HepG2 (cell line): ENCODE results near the gene PDZRN4. TPM values are rescaled to one million over a fixed set of nuclear protein-coding genes. Genes with fewer than 3 reads are reported as not detected.

Experiments used
- ATAC-seq: fragments of 200-7000 bp; cut with Tn5 transposase; 3 replicates; pipeline ENCODE4 v1.9.1; 2020; ENCODE audit warnings: mild to moderate bottlenecking, moderate library complexity
- Bru-seq: library from RNA; stranded (reverse); fragments of 400-500 nt; gene quantifications from one replicate; lab custom pipeline; 2021; lab: Mats Ljungman, UMichigan
- BruChase-seq, 2 experiments: library from RNA; stranded (reverse); fragments of 400-500 nt; gene quantifications; one replicate each; lab custom pipeline; 2021; lab: Mats Ljungman, UMichigan
- BruUV-seq: library from RNA; stranded (reverse); fragments of 400-500 nt; replicated peaks from 2 replicates; lab custom pipeline; 2021; lab: Mats Ljungman, UMichigan
- CTCF ChIA-PET: fragments of 300-600 bp; formaldehyde crosslinking; extraction: SDS; loops from one replicate; lab custom pipeline; 2021; ENCODE audit warnings: low total read pairs, inconsistent platforms, low intra/inter-chr PET ratio; lab: Yijun Ruan, JAX
- POLR2A ChIA-PET: fragments of 350-600 bp; sonication (Branson Sonifier 250); formaldehyde crosslinking; loops from one replicate; lab custom pipeline; 2020; ENCODE audit warnings: antibody characterized with exemption, inconsistent platforms; lab: Yijun Ruan, JAX
- DNase-seq: peaks from one replicate; pipeline ENCODE4 v3.0.0-alpha.2; 2015; ENCODE audit warnings: low spot score
- FAIRE-seq: peaks from 3 replicates; lab custom pipeline; 2011; peaks lifted over from hg19 to GRCh38; lab: Jason Lieb, UNC
- H2AFZ ChIP-seq: one replicate; pipeline ENCODE4 v1.6.1; 2011; ENCODE audit warnings: low read length, inconsistent platforms
- H3K27ac ChIP-seq: fragments of 300-600 bp; 3 replicates; pipeline ENCODE4 v1.8.0; 2011; ENCODE audit warnings: mixed run types, mild to moderate bottlenecking, mixed read lengths, low read length, inconsistent platforms; ENCODE audit not compliant: insufficient read depth; ENCODE audit errors: extremely low read length
- H3K27me3 ChIP-seq, 2 experiments: fragments of 200-600 bp in 1 of 2; 2 replicates in 1 of 2; 3 replicates in 1 of 2; pipeline versions ENCODE4 v1.6.0 to v1.8.0; 2011; ENCODE audit warnings: low read length in 2 of 2, mild to moderate bottlenecking in 2 of 2, moderate library complexity in 2 of 2, inconsistent platforms in 1 of 2; ENCODE audit not compliant: insufficient read depth in 2 of 2, control insufficient read depth in 1 of 2
- H3K36me3 ChIP-seq, 2 experiments: fragments of 200-600 bp in 1 of 2; replicated peaks in 1 of 2; 2 replicates in 1 of 2; 3 replicates in 1 of 2; pipeline versions ENCODE4 v1.5.1 to v1.8.0; 2011; ENCODE audit warnings: low read length in 2 of 2, inconsistent platforms in 1 of 2; ENCODE audit not compliant: insufficient read depth in 2 of 2, control insufficient read depth in 1 of 2
- H3K4me1 ChIP-seq: 2 replicates; pipeline ENCODE4 v1.5.1; 2012; ENCODE audit warnings: low read length, inconsistent platforms; ENCODE audit not compliant: insufficient read depth
- H3K4me2 ChIP-seq: 2 replicates; pipeline ENCODE4 v1.6.0; 2011; ENCODE audit warnings: low read depth, low read length, inconsistent platforms
- H3K4me3 ChIP-seq, 3 experiments: fragments of 200-600 bp in 1 of 3; sonication (generic), shearing (Covaris generic) in 1 of 3; replicated peaks in 1 of 3; 2 replicates each; pipeline ENCODE4 v1.5.1; 2011 to 2016; ENCODE audit warnings: low read length in 3 of 3, inconsistent platforms in 2 of 3, low read depth in 2 of 3, mild to moderate bottlenecking in 2 of 3, control low read depth in 1 of 3, mixed read lengths in 1 of 3; ENCODE audit not compliant: insufficient read depth in 1 of 3
- H3K79me2 ChIP-seq: one replicate; pipeline ENCODE4 v1.6.1; 2011; ENCODE audit warnings: low read length, inconsistent platforms; ENCODE audit not compliant: insufficient read depth
- H3K9ac ChIP-seq: 2 replicates; pipeline ENCODE4 v1.6.0; 2011; ENCODE audit warnings: mild to moderate bottlenecking, low read depth, low read length, inconsistent platforms; ENCODE audit not compliant: insufficient read depth
- H3K9me3 ChIP-seq: 2 replicates; pipeline ENCODE4 v1.5.1; 2012; ENCODE audit warnings: mild to moderate bottlenecking, low read length
- H4K20me1 ChIP-seq: 2 replicates; pipeline ENCODE4 v1.6.0; 2011; ENCODE audit warnings: inconsistent platforms, mild to moderate bottlenecking, low read length, moderate library complexity; ENCODE audit not compliant: insufficient read depth
- GZF1 ChIP-seq: sonication (generic); formaldehyde crosslinking; IDR thresholded peaks from 2 replicates; pipeline ENCODE4 v1.5.1; 2020; ENCODE audit warnings: mild to moderate bottlenecking, missing genetic modification reagents
- ISX ChIP-seq: sonication (generic); formaldehyde crosslinking; conservative IDR thresholded peaks from 2 replicates; pipeline ENCODE4 v1.5.0; 2020; ENCODE audit warnings: missing genetic modification reagents
- ZMAT3 ChIP-seq: sonication (generic); formaldehyde crosslinking; conservative IDR thresholded peaks from 2 replicates; pipeline ENCODE4 v1.7.0; 2021; ENCODE audit warnings: missing genetic modification reagents
- ZNF407 ChIP-seq: sonication (generic); formaldehyde crosslinking; IDR thresholded peaks from one replicate; pipeline ENCODE4 v1.5.1; 2020; ENCODE audit warnings: mild to moderate bottlenecking, missing genetic modification reagents; ENCODE audit errors: not compliant biosample characterization
- WGBS: methylation state at CpG from one replicate; pipeline ENCODE4 v1.1.6; 2017; ENCODE audit warnings: low lambda C conversion rate; 5-methylcytosine and 5-hydroxymethylcytosine counted together
- in situ Hi-C: cut with HindIII; loops from 2 replicates; pipeline ENCODE4 v1.10.0; 2017; ENCODE audit warnings: low pct_unique_long_range_greater_than_20kb; ENCODE audit not compliant: extremely low pct_ligation_motif_present
- intact Hi-C: fragments of 100-400 bp; cut with micrococcal nuclease; formaldehyde crosslinking; loops from one replicate; pipeline ENCODE4 v1.10.0; 2022; ENCODE audit not compliant: unreplicated experiment
- long read RNA-seq, 2 experiments: library from RNA in 1 of 2; library from polyadenylated mRNA in 1 of 2; stranded (forward) in 1 of 2; unstranded in 1 of 2; transcript quantifications; one replicate each; pipeline ENCODE4 v2.0.0, GENCODE V29; 2019 to 2022
- polyA minus RNA-seq, 3 experiments: library from RNA; depleted of rRNA, polyadenylated mRNA; stranded (reverse); fragments of >200 nt; gene quantifications; 2 replicates each; pipeline ENCODE4 v1.2.3, GENCODE V29; 2011; ENCODE audit warnings: low replicate concordance in 1 of 3
- polyA plus RNA-seq, 8 experiments: library from polyadenylated mRNA; depleted of rRNA in 3 of 8; stranded (reverse) in 7 of 8; unstranded in 1 of 8; fragments of >200 nt; fragmentation: Illumina TruSeq in 4 of 8; extraction: Trizol in 4 of 8; gene quantifications; 2 replicates each; pipeline versions ENCODE4 v1.2.1 to v1.2.3, GENCODE V29; 2011 to 2016; ENCODE audit warnings: low read depth in 4 of 8, missing spikeins in 1 of 8, mixed read lengths in 1 of 8; ENCODE audit not compliant: insufficient read depth in 1 of 8
- total RNA-seq, 5 experiments: library from RNA; depleted of rRNA; stranded (reverse); fragments of >200 nt; fragmentation: Illumina TruSeq; extraction: Trizol; gene quantifications; 2 replicates each; pipeline ENCODE4 v1.2.3, GENCODE V29; 2016; ENCODE audit warnings: low read depth in 1 of 5

PDZRN4 gene
- total RNA-seq (2016; rRNA removed; fragmentation: Illumina TruSeq; extraction: Trizol) (not detected in 2 replicates), polyA plus RNA-seq (2011; rRNA removed) (not detected in 2 replicates), polyA minus RNA-seq (2011; rRNA and poly(A)+ RNA removed; ENCODE audit: low replicate concordance) (not detected in 2 replicates), Bru-seq, nascent RNA (not detected), BruChase-seq, experiment 1, labeled RNA remaining after a 6-hour chase (not detected), BruChase-seq, experiment 2, labeled RNA remaining after a 2-hour chase (not detected)
- total RNA-seq (2016; cell fraction: cytosol; rRNA removed; fragmentation: Illumina TruSeq; extraction: Trizol; ENCODE audit: low read depth), result not detected in 2 replicates
- total RNA-seq (2016; cell fraction: insoluble cytoplasmic fraction; rRNA removed; fragmentation: Illumina TruSeq; extraction: Trizol), result not detected in 2 replicates
- total RNA-seq (2016; cell fraction: membrane; rRNA removed; fragmentation: Illumina TruSeq; extraction: Trizol), result not detected in 2 replicates
- not detected in 2 replicates for total RNA-seq (2016; cell fraction: nucleus; rRNA removed; fragmentation: Illumina TruSeq; extraction: Trizol)
- not detected in 2 replicates for polyA plus RNA-seq (2011; cell fraction: cytosol; rRNA removed)
- polyA plus RNA-seq (2011; cell fraction: nucleus; rRNA removed), result not detected in 2 replicates
- not detected in 2 replicates for polyA plus RNA-seq (2012)
- polyA plus RNA-seq (2016; cell fraction: cytosol; fragmentation: Illumina TruSeq; extraction: Trizol; ENCODE audit: low read depth), result not detected in 2 replicates
- not detected in 2 replicates for polyA plus RNA-seq (2016; cell fraction: insoluble cytoplasmic fraction; fragmentation: Illumina TruSeq; extraction: Trizol; ENCODE audit: low read depth)
- not detected in 2 replicates for polyA plus RNA-seq (2016; cell fraction: membrane; fragmentation: Illumina TruSeq; extraction: Trizol; ENCODE audit: low read depth)
- not detected in 2 replicates for polyA plus RNA-seq (2016; cell fraction: nucleus; fragmentation: Illumina TruSeq; extraction: Trizol; ENCODE audit: insufficient read depth, low read depth)
- polyA minus RNA-seq (2011; cell fraction: cytosol; rRNA and poly(A)+ RNA removed), result not detected in 2 replicates
- polyA minus RNA-seq (2011; cell fraction: nucleus; rRNA and poly(A)+ RNA removed), result not detected in 2 replicates
- long read RNA-seq, experiment 1, result 0 reads
- long read RNA-seq, experiment 2, result 0 reads

GRCh38 chr12:41188058-41188840, at the start of gene PDZRN4:
TSS of gene PDZRN4 (plus strand) at chr12:41188320.
- BruUV-seq, result no TSS peak
- no peak within 1 kb of the TSS for H3K27ac ChIP-seq
- H3K27me3 ChIP-seq, result peaks cover 1 to 25% of the 10 kb centered on the region in 2 experiments; a peak in 2 of 5 replicates
- H3K79me2 ChIP-seq, result no peaks in the 10 kb centered on the region
- H3K4me3 ChIP-seq, result no peak within 1 kb of the TSS
- ATAC-seq (no peak), DNase-seq (no peak), FAIRE-seq (no peak)
- no peaks in the 10 kb centered on the region for H3K4me1 ChIP-seq
- intact Hi-C loops, result no loop called here
- H2AFZ ChIP-seq, result no peak within 1 kb of the TSS
- H3K36me3 ChIP-seq, result no peaks in the 10 kb centered on the region
- no peak within 1 kb of the TSS for H3K4me2 ChIP-seq
- CTCF ChIA-PET, result no interaction called here
- no peak for TF ChIP-seq ISX
- TF ChIP-seq GZF1, result peak; percentile 82; the same call in 1 of the 2 replicates
- H3K9me3 ChIP-seq, result no peaks in the 10 kb centered on the region
- in situ Hi-C loops, result no loop called here
- POLR2A ChIA-PET, result no interaction called here
- H4K20me1 ChIP-seq, result no peaks in the 10 kb centered on the region
- 32% methylated on average over 27 of the region's 67 CpGs for WGBS
- H3K9ac ChIP-seq, result no peak within 1 kb of the TSS

DNA sequence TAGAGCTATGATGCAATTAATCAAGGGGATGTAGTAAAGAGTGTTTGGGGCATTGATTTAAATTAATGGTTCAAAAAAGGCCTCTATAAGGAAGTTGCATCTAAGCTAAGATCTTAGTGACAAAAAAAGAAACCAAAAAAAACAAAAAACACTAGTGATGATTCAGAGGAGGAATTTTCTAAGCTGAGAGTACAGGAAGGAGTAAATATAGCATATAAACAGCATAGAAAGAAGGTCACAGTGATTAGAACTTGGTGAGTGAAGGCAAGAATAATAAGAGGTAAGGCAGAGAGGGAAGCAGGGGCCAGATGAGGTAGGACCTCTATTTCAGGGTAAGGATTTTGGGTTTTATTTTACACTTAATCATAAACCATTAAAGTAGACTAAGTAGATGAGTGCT, 48.0 kb upstream of the PDZRN4 start:
- POLR2A ChIA-PET, result no interaction called here
- FAIRE-seq, result no peak
- H3K36me3 ChIP-seq, result no peaks in the 10 kb centered on the region
- no peak overlapping the region for H3K4me3 ChIP-seq
- H3K4me1 ChIP-seq, result no peaks in the 10 kb centered on the region
- BruUV-seq, result no TSS peak
- no peaks in the 10 kb centered on the region for H3K79me2 ChIP-seq
- DNase-seq, result no peak
- no peaks in the 10 kb centered on the region for H4K20me1 ChIP-seq
- in situ Hi-C loops (no loop called here), intact Hi-C loops (no loop called here)
- no peak overlapping the region for H2AFZ ChIP-seq
- CTCF ChIA-PET, result no interaction called here
- no peak overlapping the region for H3K4me2 ChIP-seq
- H3K27ac ChIP-seq, result no peak overlapping the region
- H3K27me3 ChIP-seq, result no peaks in the 10 kb centered on the region
- no peaks in the 10 kb centered on the region for H3K9me3 ChIP-seq
- H3K9ac ChIP-seq, result no peak overlapping the region
- no peak for ATAC-seq
- TF ChIP-seq ZNF407 (no peak), ZMAT3 (CRISPR knock-in tag) (no peak)
